Activated T-cell treated with anti-CD3 and anti-CD28 coated beads for 4 hours (primary cell): ENCODE data around the gene IL6ST.
"Not testable (repeated sequence)": the region's sequence is repeated elsewhere in the genome, so short reads cannot be mapped to it uniquely, and the experiment has no call there.

ENCODE experiments used
- DNase-seq: peaks from one replicate; pipeline ENCODE4 v3.0.0-alpha.2; 2020

IL6ST gene

GRCh38 chr5:55994495-55994997, at the start of gene IL6ST:
TSS of gene IL6ST (minus strand) at chr5:55994963. CDS start at chr5:55976278, 18,685 bp downstream.
- peak; percentile 33 for DNase-seq

- DNase-seq: no peak
Measured at GRCh38 chr5:56039985-56040384, 45.2 kb upstream of the IL6ST start.

GRCh38 chr5:56038206-56038605, 43.4 kb upstream of the IL6ST start:
- DNase-seq: not testable (repeated sequence)

- no peak for DNase-seq
Measured at GRCh38 chr5:56037531-56038010, 42.8 kb upstream of the IL6ST start.

- not testable (repeated sequence) for DNase-seq
Measured at GRCh38 chr5:56035394-56035793, 40.6 kb upstream of the IL6ST start.

GRCh38 chr5:56029871-56030630, 35.3 kb upstream of the IL6ST start:
- not testable (repeated sequence) for DNase-seq

GRCh38 chr5:56029457-56029856, 34.7 kb upstream of the IL6ST start:
- DNase-seq: no peak

- DNase-seq: no peak
Measured at GRCh38 chr5:56028708-56029107, 33.9 kb upstream of the IL6ST start.

GRCh38 chr5:56026863-56027300, 32.1 kb upstream of the IL6ST start:
- no peak for DNase-seq

- DNase-seq: no peak
Measured at GRCh38 chr5:56025151-56025885, 30.6 kb upstream of the IL6ST start.

GRCh38 chr5:56024810-56025150, 30.0 kb upstream of the IL6ST start:
- no peak for DNase-seq

GRCh38 chr5:56023296-56023695, 28.5 kb upstream of the IL6ST start:
- no peak for DNase-seq

GRCh38 chr5:56019306-56020272, 24.8 kb upstream of the IL6ST start:
- DNase-seq: no peak

GRCh38 chr5:56018832-56019231, 24.1 kb upstream of the IL6ST start:
- DNase-seq: no peak

- DNase-seq: not testable (repeated sequence)
Measured at GRCh38 chr5:56014701-56015100, 19.9 kb upstream of the IL6ST start.

GRCh38 chr5:56013939-56014338, 19.2 kb upstream of the IL6ST start:
- DNase-seq: not testable (repeated sequence)

- DNase-seq: no peak
Measured at GRCh38 chr5:56012281-56012963, 17.7 kb upstream of the IL6ST start.

- no peak for DNase-seq
Measured at GRCh38 chr5:56011835-56012234, 17.1 kb upstream of the IL6ST start.

- no peak for DNase-seq
Measured at GRCh38 chr5:56010431-56010830, 15.7 kb upstream of the IL6ST start.

GRCh38 chr5:56006600-56006999, 11.8 kb upstream of the IL6ST start:
- DNase-seq: no peak

GRCh38 chr5:56006094-56006493, 11.3 kb upstream of the IL6ST start:
- no peak for DNase-seq

GRCh38 chr5:56004874-56005273, 10.1 kb upstream of the IL6ST start:
- no peak for DNase-seq
